Peyer's patch (tissue), 4 donors: Measurements from ENCODE around the gene EHBP1.

ENCODE experiments used
- CTCF ChIP-seq, 6 experiments: fragments of 450-650 bp in 4 of 6; fragments of 200-600 bp in 2 of 6; sonication (generic) in 1 of 6; IDR thresholded peaks; one replicate each; pipeline ENCODE4 v1.5.1; 2017 to 2019; ENCODE audit warnings: antibody characterized with exemption in 6 of 6, mild to moderate bottlenecking in 3 of 6, moderate library complexity in 1 of 6
- POLR2A ChIP-seq, 2 donors: fragments of 450-650 bp; IDR thresholded peaks; one replicate each; pipeline ENCODE4 v1.5.1; 2017; ENCODE audit warnings: antibody characterized with exemption in 2 of 2, mild to moderate bottlenecking in 2 of 2, moderate library complexity in 2 of 2

DNA sequence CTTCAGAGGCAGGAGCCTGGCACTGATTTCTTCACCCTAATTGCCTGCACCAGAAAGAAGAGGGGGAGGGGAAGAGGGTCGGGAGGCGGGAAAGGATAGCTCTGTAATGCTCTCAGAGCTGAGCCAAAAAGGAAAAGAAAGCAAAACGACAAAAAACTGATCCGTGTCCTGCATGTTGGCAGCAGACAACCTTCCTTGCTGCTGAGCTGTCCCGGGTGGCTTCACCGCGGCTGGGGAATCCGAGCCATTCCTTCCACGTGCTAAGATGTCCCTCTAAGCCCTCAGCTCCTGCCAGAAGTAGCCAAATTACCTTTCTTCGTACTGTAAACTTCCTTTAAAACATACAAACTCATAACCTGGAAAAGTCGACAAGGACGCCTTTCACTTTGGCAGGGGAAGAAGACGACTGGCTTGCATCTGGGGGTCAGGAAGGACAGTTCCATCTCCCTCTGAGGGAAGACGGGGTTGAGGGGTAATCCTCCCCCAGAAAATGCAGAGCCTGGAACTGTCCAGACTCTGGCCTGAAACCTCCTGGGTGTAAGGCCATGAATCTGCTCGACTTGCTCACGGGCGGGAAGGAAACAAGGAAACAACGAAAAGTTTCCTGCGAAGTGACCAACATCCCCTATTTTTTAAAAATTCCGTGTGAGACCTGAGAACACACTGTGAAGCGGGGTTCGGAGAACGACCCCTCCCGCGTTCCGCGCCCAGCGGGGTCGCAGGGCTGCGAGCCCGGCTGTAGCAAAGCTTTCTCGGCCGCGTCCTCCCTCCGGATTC is 352.8 kb downstream of the EHBP1 start:
- no peak for TF ChIP-seq CTCF (IDR thresholded peaks at IDR 0.05)
- TF ChIP-seq POLR2A (IDR thresholded peaks at IDR 0.05): no peak
